Neuronal stem cell (in vitro differentiated cells): ENCODE data around the gene SMG1.
A peak's percentile ranks its signal among the peaks of the same experiment; 100 is the strongest.
"Not testable (repeated sequence)": the region's sequence is repeated elsewhere in the genome, so short reads cannot be mapped to it uniquely, and the experiment has no call there.

Experiments
- DNase-seq: peaks from one replicate; pipeline ENCODE4 v3.0.0-alpha.2; 2013; ENCODE audit warnings: low spot score
- H2AFZ ChIP-seq: one replicate; pipeline ENCODE4 v1.6.1; 2013; ENCODE audit warnings: mild to moderate bottlenecking, low read length, inconsistent platforms
- H2AK5ac ChIP-seq: 2 replicates; pipeline ENCODE4 v1.6.1; 2013; ENCODE audit warnings: low read depth, mild to moderate bottlenecking, inconsistent platforms, low read length, moderate library complexity, mixed read lengths
- H2BK120ac ChIP-seq: 2 replicates; pipeline ENCODE4 v1.6.1; 2013; ENCODE audit warnings: low read depth, mild to moderate bottlenecking, inconsistent platforms, low read length, moderate library complexity, mixed read lengths
- H2BK12ac ChIP-seq: one replicate; pipeline ENCODE4 v1.6.1; 2013; ENCODE audit warnings: low read length, inconsistent platforms
- H2BK15ac ChIP-seq: 2 replicates; pipeline ENCODE4 v1.6.1; 2013; ENCODE audit warnings: mild to moderate bottlenecking, low read length, inconsistent platforms, mixed read lengths
- H2BK5ac ChIP-seq: one replicate; pipeline ENCODE4 v1.6.1; 2013; ENCODE audit warnings: inconsistent platforms, mild to moderate bottlenecking, low read length, moderate library complexity
- H3K14ac ChIP-seq: one replicate; pipeline ENCODE4 v1.6.1; 2013; ENCODE audit warnings: low read length, inconsistent platforms
- H3K18ac ChIP-seq: 2 replicates; pipeline ENCODE4 v1.6.1; 2013; ENCODE audit warnings: low read length, inconsistent platforms
- H3K23ac ChIP-seq: 2 replicates; pipeline ENCODE4 v1.6.1; 2013; ENCODE audit warnings: low read depth, mild to moderate bottlenecking, mixed read lengths, low read length, inconsistent platforms; ENCODE audit not compliant: poor library complexity
- H3K27ac ChIP-seq: replicated peaks from 3 replicates; pipeline ENCODE4 v1.5.1; 2013; ENCODE audit warnings: low read length, inconsistent platforms
- H3K27me3 ChIP-seq, 3 experiments: 2 replicates each; pipeline ENCODE4 v1.6.1; 2013; ENCODE audit warnings: low read length in 3 of 3, mild to moderate bottlenecking in 2 of 3, inconsistent platforms in 1 of 3, low read depth in 1 of 3, mixed read lengths in 1 of 3, moderate library complexity in 1 of 3; ENCODE audit not compliant: control insufficient read depth in 3 of 3, insufficient read depth in 3 of 3
- H3K36me3 ChIP-seq, 2 donors: replicated peaks in 1 of 2; 2 replicates each; pipeline ENCODE4 v1.6.1; 2013; ENCODE audit warnings: low read length in 2 of 2; ENCODE audit not compliant: control insufficient read depth in 2 of 2, insufficient read depth in 2 of 2
- H3K4ac ChIP-seq: 2 replicates; pipeline ENCODE4 v1.6.1; 2013; ENCODE audit warnings: inconsistent platforms, mild to moderate bottlenecking, low read length, moderate library complexity
- H3K4me1 ChIP-seq, 2 donors: 1 replicate in 1 of 2; 2 replicates in 1 of 2; pipeline ENCODE4 v1.6.1; 2013; ENCODE audit warnings: low read length in 2 of 2, low read depth in 1 of 2; ENCODE audit not compliant: control insufficient read depth in 2 of 2, insufficient read depth in 1 of 2
- H3K4me2 ChIP-seq: one replicate; pipeline ENCODE4 v1.6.1; 2013; ENCODE audit warnings: mild to moderate bottlenecking, low read length, inconsistent platforms; ENCODE audit not compliant: insufficient read depth, poor library complexity, severe bottlenecking
- H3K4me3 ChIP-seq, 2 donors: 2 replicates each; pipeline ENCODE4 v1.5.1; 2013; ENCODE audit warnings: low read length in 2 of 2, mild to moderate bottlenecking in 2 of 2, inconsistent platforms in 1 of 2, moderate library complexity in 1 of 2
- H3K79me1 ChIP-seq: one replicate; pipeline ENCODE4 v1.6.1; 2013; ENCODE audit warnings: low read depth, mild to moderate bottlenecking, inconsistent platforms, low read length, moderate library complexity
- H3K9ac ChIP-seq: one replicate; pipeline ENCODE4 v1.6.1; 2013; ENCODE audit warnings: mild to moderate bottlenecking, low read depth, low read length, inconsistent platforms; ENCODE audit not compliant: poor library complexity
- H3K9me3 ChIP-seq, 2 donors: replicated peaks in 1 of 2; 2 replicates each; pipeline versions ENCODE3 to v1.6.1; 2013; ENCODE audit warnings: low read length in 2 of 2, mild to moderate bottlenecking in 2 of 2, inconsistent platforms in 1 of 2, low read depth in 1 of 2, mixed read lengths in 1 of 2, moderate library complexity in 1 of 2; ENCODE audit not compliant: control insufficient read depth in 2 of 2, insufficient read depth in 1 of 2
- H4K8ac ChIP-seq: one replicate; pipeline ENCODE4 v1.6.1; 2013; ENCODE audit warnings: low read depth, mild to moderate bottlenecking, inconsistent platforms, low read length, moderate library complexity
- H4K91ac ChIP-seq: one replicate; pipeline ENCODE4 v1.6.1; 2013; ENCODE audit warnings: low read length, low read depth, mild to moderate bottlenecking, inconsistent platforms; ENCODE audit not compliant: poor library complexity
- WGBS, 2 donors: extraction: QIAGEN DNeasy Blood & Tissue Kit; methylation state at CpG; one replicate each; pipeline ENCODE4 v1.1.7; 2013; ENCODE audit warnings: missing lambda C conversion rate in 2 of 2, mixed read lengths in 1 of 2; ENCODE audit not compliant: insufficient read length in 2 of 2, insufficient replicate concordance in 1 of 2; ENCODE audit errors: extremely low coverage in 2 of 2; 5-methylcytosine and 5-hydroxymethylcytosine counted together

The SMG1 gene

GRCh38 chr16:18933501-18933900 lies 7.3 kb upstream of the SMG1 start:
- no peak overlapping the region for H3K27ac ChIP-seq
- H4K8ac ChIP-seq: no peak overlapping the region
- no peak overlapping the region for H4K91ac ChIP-seq
- no peak overlapping the region for H3K9ac ChIP-seq
- no peak overlapping the region for H2AFZ ChIP-seq
- H2BK120ac ChIP-seq: no peak overlapping the region
- no peak overlapping the region for H3K14ac ChIP-seq
- no peaks in the 10 kb centered on the region for H3K9me3 ChIP-seq
- H2AK5ac ChIP-seq: no peak overlapping the region
- no peak overlapping the region for H3K4ac ChIP-seq
- no peak overlapping the region for H3K4me3 ChIP-seq
- H2BK15ac ChIP-seq: no peak overlapping the region
- H3K18ac ChIP-seq: no peak overlapping the region
- no peaks in the 10 kb centered on the region for H3K27me3 ChIP-seq
- no peak overlapping the region for H2BK12ac ChIP-seq
- H3K4me2 ChIP-seq: no peak overlapping the region
- no peaks in the 10 kb centered on the region for H3K79me1 ChIP-seq
- H3K4me1 ChIP-seq: peaks cover 0 to 7% of the 10 kb centered on the region in 2 donors
- no peak overlapping the region for H3K23ac ChIP-seq
- no peaks in the 10 kb centered on the region for H3K36me3 ChIP-seq
- DNase-seq: no peak
- no peak overlapping the region for H2BK5ac ChIP-seq
- no CpG with 5 or more reads among the region's 1 CpG for WGBS, 2 donors

- Histone ChIP-seq H2AK5ac (no peak overlapping the region), H2AFZ (no peak overlapping the region), H3K4me1 (peaks cover 0 to 7% of the 10 kb centered on the region in 2 donors), H3K9ac (no peak overlapping the region), H2BK15ac (no peak overlapping the region), H3K27ac (no peak overlapping the region), H3K4ac (no peak overlapping the region), H3K36me3 (no peaks in the 10 kb centered on the region), H3K79me1 (no peaks in the 10 kb centered on the region), H2BK12ac (no peak overlapping the region), H3K14ac (no peak overlapping the region), H3K27me3 (no peaks in the 10 kb centered on the region), H4K91ac (no peak overlapping the region), H3K4me2 (no peak overlapping the region), H3K4me3 (no peak overlapping the region), H3K23ac (no peak overlapping the region), H2BK5ac (no peak overlapping the region), H4K8ac (no peak overlapping the region), H3K18ac (no peak overlapping the region), H3K9me3 (no peaks in the 10 kb centered on the region), H2BK120ac (no peak overlapping the region)
- WGBS, 2 donors: no CpG with 5 or more reads among the region's 5 CpGs
- DNase-seq: peak; percentile 21
These were observed 6.2 kb upstream of the SMG1 start for GRCh38 chr16:18932243-18932987.

- H2BK15ac ChIP-seq: no peak overlapping the region
- H3K9me3 ChIP-seq: no peaks in the 10 kb centered on the region
- no peak overlapping the region for H2BK120ac ChIP-seq
- no peaks in the 10 kb centered on the region for H3K27me3 ChIP-seq
- no peak overlapping the region for H3K4ac ChIP-seq
- WGBS, 2 donors: no CpG with 5 or more reads among the region's 5 CpGs
- no peaks in the 10 kb centered on the region for H3K79me1 ChIP-seq
- peaks cover 2 to 7% of the 10 kb centered on the region in 2 donors for H3K4me1 ChIP-seq
- DNase-seq: no peak
- no peak overlapping the region for H3K4me2 ChIP-seq
- no peak overlapping the region for H4K8ac ChIP-seq
- no peak overlapping the region for H3K4me3 ChIP-seq
- no peak overlapping the region for H2AFZ ChIP-seq
- peak overlapping the region; percentile 25 for H2AK5ac ChIP-seq
- H2BK12ac ChIP-seq: no peak overlapping the region
- no peak overlapping the region for H3K14ac ChIP-seq
- no peak overlapping the region for H3K27ac ChIP-seq
- H2BK5ac ChIP-seq: no peak overlapping the region
- no peaks in the 10 kb centered on the region for H3K36me3 ChIP-seq
- no peak overlapping the region for H3K23ac ChIP-seq
- H3K18ac ChIP-seq: no peak overlapping the region
- no peak overlapping the region for H4K91ac ChIP-seq
- H3K9ac ChIP-seq: peak overlapping the region; percentile 9
These were observed 5.5 kb upstream of the SMG1 start for GRCh38 chr16:18931756-18932155.

GRCh38 chr16:18930095-18930494 lies 3.9 kb upstream of the SMG1 start:
- H3K27ac ChIP-seq, H2AK5ac ChIP-seq, H3K79me1 ChIP-seq, H3K4ac ChIP-seq, H3K4me3 ChIP-seq, H3K36me3 ChIP-seq, H3K4me2 ChIP-seq, H4K8ac ChIP-seq, H2AFZ ChIP-seq, H3K9ac ChIP-seq, H3K9me3 ChIP-seq, H3K18ac ChIP-seq, H3K23ac ChIP-seq, H2BK15ac ChIP-seq, H3K27me3 ChIP-seq, H4K91ac ChIP-seq, H3K14ac ChIP-seq, H2BK5ac ChIP-seq, H2BK120ac ChIP-seq, H2BK12ac ChIP-seq, DNase-seq, H3K4me1 ChIP-seq: not testable (repeated sequence)
- WGBS, 2 donors: no CpG with 5 or more reads among the region's 4 CpGs
